Psoas muscle (tissue), 8 donors: Measurements from ENCODE around the gene SLAMF6. TPM values are rescaled to one million over a fixed set of nuclear protein-coding genes. Genes with fewer than 3 reads are reported as not detected.

Source experiments
- ATAC-seq, 4 donors: fragments of 200-7000 bp; cut with Tn5 transposase; one replicate each; pipeline ENCODE4 v1.9.1; 2020; ENCODE audit warnings: moderate library complexity in 3 of 4, mild to moderate bottlenecking in 2 of 4
- DNase-seq, 2 donors: peaks; one replicate each; pipeline ENCODE4 v3.0.0-alpha.2; 2020
- H3K27ac ChIP-seq: fragments of 200-600 bp; one replicate; pipeline ENCODE4 v1.8.0; 2022
- H3K27me3 ChIP-seq, 3 donors: fragments of 200-600 bp in 1 of 3; one replicate each; pipeline versions ENCODE4 v1.6.1 to v1.8.0; 2013 to 2022; ENCODE audit warnings: low read length in 2 of 3, mild to moderate bottlenecking in 2 of 3, moderate library complexity in 1 of 3; ENCODE audit not compliant: insufficient read depth in 3 of 3
- H3K36me3 ChIP-seq, 2 donors: fragments of 200-600 bp in 1 of 2; one replicate each; pipeline versions ENCODE4 v1.6.1 to v1.8.0; 2013 to 2022; ENCODE audit warnings: low read depth in 1 of 2, mild to moderate bottlenecking in 1 of 2, moderate library complexity in 1 of 2; ENCODE audit not compliant: insufficient read depth in 1 of 2
- H3K4me1 ChIP-seq: fragments of 200-600 bp; one replicate; pipeline ENCODE4 v1.8.0; 2022
- H3K4me3 ChIP-seq: fragments of 200-600 bp; one replicate; pipeline ENCODE4 v1.8.0; 2022; ENCODE audit warnings: mild to moderate bottlenecking
- H3K9me3 ChIP-seq: fragments of 200-600 bp; one replicate; pipeline ENCODE4 v1.8.0; 2022
- WGBS, 3 donors: extraction: QIAGEN DNeasy Blood & Tissue Kit; methylation state at CpG; one replicate each; pipeline versions ENCODE4 v1.1.6 to v1.1.7; 2013; 5-methylcytosine and 5-hydroxymethylcytosine counted together
- intact Hi-C, 2 donors: fragments of 100-400 bp; cut with DNase I; formaldehyde crosslinking; loops; one replicate each; pipeline versions ENCODE4 v1.11.0 to v1.14.2; 2022
- long read RNA-seq, 2 donors: library from polyadenylated mRNA; unstranded; transcript quantifications; one replicate each; pipeline ENCODE4 v2.0.0, GENCODE V29; 2021
- polyA plus RNA-seq, 3 donors: library from polyadenylated mRNA; stranded (reverse); fragments of 200-250 nt; gene quantifications; one replicate each; pipeline ENCODE4 v1.2.3, GENCODE V29; 2013
- total RNA-seq, 4 donors: library from RNA; stranded (reverse); fragmentation: NEBNext Ultra II Directional in 2 of 4; extraction: Animal tissue kit (Norgen Biotek cat#: 25700) in 2 of 4; gene quantifications; one replicate each; pipeline versions ENCODE4 v1.2.1 to v1.2.4, GENCODE V29; 2021 to 2023
- TF ChIP-seq, protein P1 (sequence below): fragments of 200-600 bp; IDR thresholded peaks from one replicate; pipeline ENCODE4 v1.8.0; 2022; ENCODE audit warnings: antibody characterized with exemption
- donor health status: healthy with polysubstance abuse.
- donor health status: DM: no; HTN: no; CAD: no; lungs with moderate emphysema.
- donor health status: Bipolar disorder and iron deficiency.
- donor health status: healthy.
- donor health status: DM: yes; HTN: yes; CAD: no.
- donor health status: DM: no; HTN: no; CAD: no.
- donor health status: DM: no; HTN: no; CAD: no.
- donor health status: DM: yes; HTN: yes; CAD: no.

The SLAMF6 gene
- total RNA-seq (under 1 TPM; 0.14 to 0.34 (median 0.21) TPM), polyA plus RNA-seq (under 1 TPM in 2 of 3 donors, not detected in 1; 0.08 to 0.18 TPM)
- long read RNA-seq, donor 1, partial matches to known transcripts, result 0 of 1 reads
- long read RNA-seq, donor 1, other reads (novel, unspliced or antisense), result 0 of 1 reads
- long read RNA-seq, donor 2, result 0 reads

DNA sequence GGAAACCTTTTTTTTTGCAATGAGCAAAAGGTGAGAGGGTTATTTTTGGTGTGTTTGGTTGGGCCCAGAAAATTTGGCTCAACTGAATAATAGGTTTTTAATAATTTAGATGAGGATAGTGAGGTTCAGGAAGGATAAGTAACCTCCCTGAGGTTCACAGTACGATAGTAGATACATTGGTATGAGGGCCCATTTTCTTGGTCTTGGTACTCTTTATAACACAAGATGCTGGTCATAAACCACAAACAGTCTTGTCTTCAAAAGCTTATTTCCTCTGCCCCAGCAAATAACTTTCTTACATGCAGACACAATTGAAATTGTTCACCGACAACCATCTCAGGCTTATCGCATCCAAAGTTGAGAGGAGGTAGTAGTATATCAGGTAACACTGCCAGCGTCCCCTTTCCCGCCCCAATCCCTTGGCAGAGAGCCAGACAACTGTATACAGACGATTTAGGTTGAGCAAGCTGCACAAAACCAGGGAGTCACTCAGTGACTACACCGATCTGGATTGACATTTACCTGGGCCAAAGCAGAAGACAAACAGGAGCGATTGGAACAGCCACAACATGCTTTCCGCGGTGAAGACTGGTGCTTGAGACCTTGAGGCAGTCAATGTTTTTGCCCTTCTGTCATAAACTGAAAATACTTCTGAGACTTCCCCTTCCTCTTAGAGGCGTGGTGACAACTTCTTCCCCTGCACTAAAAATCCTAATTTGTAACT, at the start of gene SLAMF6:
Gene SLAMF6, minus strand, starts transcription at position 634 of the 724 bp plus-strand sequence. Its CDS starts 63 bp downstream, at position 571.
- no peak for DNase-seq
- intact Hi-C loops, result no loop called here

DNA sequence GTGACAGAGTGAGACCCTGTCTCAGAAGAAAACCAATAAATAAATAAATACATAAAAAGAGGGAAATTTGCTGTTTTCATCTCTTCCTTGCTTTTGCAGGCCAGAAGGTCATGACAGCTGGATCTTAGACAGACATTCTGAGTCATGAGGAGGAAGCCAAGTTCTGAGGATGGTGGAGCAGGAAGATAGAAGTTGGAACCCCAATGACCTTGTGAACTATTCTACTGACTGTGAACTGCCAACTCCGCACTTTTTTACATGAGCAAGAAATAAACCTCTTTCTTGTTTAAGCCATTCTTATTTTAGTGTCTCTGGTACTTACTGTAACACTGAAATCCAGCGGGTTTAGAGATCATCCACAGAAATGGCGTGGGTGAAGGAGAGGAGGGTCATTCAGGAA, 47.8 kb upstream of the SLAMF6 start:
- TF ChIP-seq, protein P1, sequence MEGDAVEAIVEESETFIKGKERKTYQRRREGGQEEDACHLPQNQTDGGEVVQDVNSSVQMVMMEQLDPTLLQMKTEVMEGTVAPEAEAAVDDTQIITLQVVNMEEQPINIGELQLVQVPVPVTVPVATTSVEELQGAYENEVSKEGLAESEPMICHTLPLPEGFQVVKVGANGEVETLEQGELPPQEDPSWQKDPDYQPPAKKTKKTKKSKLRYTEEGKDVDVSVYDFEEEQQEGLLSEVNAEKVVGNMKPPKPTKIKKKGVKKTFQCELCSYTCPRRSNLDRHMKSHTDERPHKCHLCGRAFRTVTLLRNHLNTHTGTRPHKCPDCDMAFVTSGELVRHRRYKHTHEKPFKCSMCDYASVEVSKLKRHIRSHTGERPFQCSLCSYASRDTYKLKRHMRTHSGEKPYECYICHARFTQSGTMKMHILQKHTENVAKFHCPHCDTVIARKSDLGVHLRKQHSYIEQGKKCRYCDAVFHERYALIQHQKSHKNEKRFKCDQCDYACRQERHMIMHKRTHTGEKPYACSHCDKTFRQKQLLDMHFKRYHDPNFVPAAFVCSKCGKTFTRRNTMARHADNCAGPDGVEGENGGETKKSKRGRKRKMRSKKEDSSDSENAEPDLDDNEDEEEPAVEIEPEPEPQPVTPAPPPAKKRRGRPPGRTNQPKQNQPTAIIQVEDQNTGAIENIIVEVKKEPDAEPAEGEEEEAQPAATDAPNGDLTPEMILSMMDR, result no peak
- Histone ChIP-seq H3K9me3 (no peaks in the 10 kb centered on the region), H3K27me3 (peaks cover 0 to 4% (median 0%) of the 10 kb centered on the region in 3 donors), H3K4me1 (no peaks in the 10 kb centered on the region), H3K36me3 (no peaks in the 10 kb centered on the region), H3K27ac (no peak overlapping the region), H3K4me3 (no peak overlapping the region)
- ATAC-seq (no peak), DNase-seq (no peak)
- intact Hi-C loops, result no loop called here
- 80 to 84% (median 80%) methylated on average over 3 of the region's 3 CpGs for WGBS, 3 donors

More for the DNA sequence above, at the start of gene SLAMF6:
- Histone ChIP-seq H3K36me3 (no peaks in the 10 kb centered on the region), H3K27me3 (no peaks in the 10 kb centered on the region), H3K9me3 (peaks cover 6% of the 10 kb centered on the region), H3K4me1 (no peaks in the 10 kb centered on the region), H3K27ac (no peak within 1 kb of the TSS), H3K4me3 (no peak within 1 kb of the TSS)
- ATAC-seq, result no peak
- TF ChIP-seq, protein P1, result no peak
- WGBS, 3 donors, result 68 to 74% (median 72%) methylated on average over 11 of the region's 11 CpGs

DNA sequence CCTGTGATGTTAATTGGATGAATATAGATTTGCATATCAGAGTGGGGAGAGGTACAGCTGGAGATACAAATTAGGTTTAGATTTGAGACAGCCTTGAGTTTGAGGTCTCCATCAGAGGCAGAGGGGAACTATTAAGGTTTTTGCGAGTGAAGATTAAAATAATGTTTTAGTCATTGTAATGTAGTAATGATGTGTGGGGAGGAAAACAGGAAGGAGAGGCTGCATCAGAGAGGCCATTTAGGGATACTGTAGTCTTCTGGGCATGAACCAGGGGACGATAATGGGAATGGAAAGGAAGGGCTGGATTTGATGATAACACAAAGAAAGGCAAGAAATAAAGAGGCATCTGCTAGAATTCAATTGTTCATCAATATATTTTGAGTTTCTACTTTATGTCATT, 46.8 kb upstream of the SLAMF6 start:
- ATAC-seq, result no peak

DNA sequence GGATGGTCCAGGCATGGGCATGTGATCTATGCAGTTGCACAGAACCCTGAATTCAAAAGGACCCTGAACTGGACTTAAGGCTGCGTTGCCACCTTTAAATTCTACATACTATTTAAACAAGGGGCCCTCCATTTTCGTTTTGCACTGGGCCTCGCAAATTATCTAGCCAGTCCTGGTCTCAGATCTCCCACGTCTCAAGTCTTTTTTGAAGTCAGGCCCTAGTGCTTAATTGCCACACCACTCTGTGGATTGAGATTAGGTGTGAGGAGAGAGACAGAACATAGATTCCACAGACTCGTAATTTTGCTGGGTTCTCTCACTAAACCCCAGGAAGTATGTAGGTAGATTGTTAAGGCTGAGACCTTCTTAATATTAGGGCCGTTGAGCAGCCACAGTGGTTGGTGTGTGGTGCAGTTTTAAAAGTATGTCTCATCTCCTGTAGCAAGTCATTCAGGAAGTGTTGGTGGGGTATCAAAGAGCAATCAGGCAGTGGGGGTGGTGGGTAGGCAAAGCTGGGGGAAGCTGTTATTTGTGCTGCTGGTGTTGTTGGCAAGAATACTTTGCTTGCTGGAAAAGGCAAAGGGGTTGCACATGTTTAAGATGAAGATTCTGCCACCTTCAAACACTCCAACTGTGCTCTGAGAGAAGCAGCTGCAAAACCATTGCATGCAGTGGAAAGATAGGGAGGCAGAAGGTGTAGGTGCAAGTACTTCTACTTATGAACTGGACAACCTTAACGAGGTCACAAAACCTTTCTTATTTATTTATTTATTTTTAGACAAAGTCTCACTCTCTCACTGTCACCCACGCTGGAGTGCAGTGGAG, 45.0 kb upstream of the SLAMF6 start:
- intact Hi-C loops, result no loop called here
- 46 to 53% (median 53%) methylated on average over 8 of the region's 8 CpGs for WGBS, 3 donors
- H3K4me1 ChIP-seq, result no peaks in the 10 kb centered on the region
- no peak overlapping the region for H3K4me3 ChIP-seq
- ATAC-seq (no peak), DNase-seq (no peak)
- no peaks in the 10 kb centered on the region for H3K36me3 ChIP-seq
- H3K27me3 ChIP-seq, result peaks cover 0 to 4% (median 2%) of the 10 kb centered on the region in 3 donors
- H3K9me3 ChIP-seq, result peaks cover 2% of the 10 kb centered on the region
- H3K27ac ChIP-seq, result no peak overlapping the region
- TF ChIP-seq, protein P1, result no peak

More for the DNA sequence above, 46.8 kb upstream of the SLAMF6 start:
- Histone ChIP-seq H3K27ac (no peak overlapping the region), H3K4me3 (no peak overlapping the region), H3K9me3 (no peaks in the 10 kb centered on the region), H3K27me3 (peaks cover 0 to 4% (median 2%) of the 10 kb centered on the region in 3 donors), H3K36me3 (no peaks in the 10 kb centered on the region), H3K4me1 (no peaks in the 10 kb centered on the region)
- DNase-seq, result no peak
- TF ChIP-seq, protein P1, result no peak
- WGBS, 3 donors, result 70 to 76% (median 71%) methylated on average over 2 of the region's 2 CpGs
- intact Hi-C loops, result no loop called here
